K562 (cell line): Measurements from ENCODE around the gene XAB2. TPM values are rescaled to one million over a fixed set of nuclear protein-coding genes. Genes with fewer than 3 reads are reported as not detected.

ENCODE experiments used
- ATAC-seq: fragments of 200-7000 bp; cut with Tn5 transposase; 3 replicates; pipeline ENCODE4 v1.9.1; 2020; ENCODE audit warnings: moderate library complexity
- BruUV-seq: library from RNA; stranded (reverse); fragments of 400-500 nt; replicated peaks from 2 replicates; lab custom pipeline; 2021; lab: Mats Ljungman, UMichigan
- CTCF ChIA-PET: fragments of 300-600 bp; formaldehyde crosslinking; extraction: SDS; loops from one replicate; lab custom pipeline; 2021; ENCODE audit warnings: low intra/inter-chr PET ratio; lab: Yijun Ruan, JAX
- POLR2A ChIA-PET: fragments of 300-600, 350-650 bp; sonication (Branson Sonifier 250); formaldehyde crosslinking; extraction: SDS; loops from one replicate; lab custom pipeline; 2021; ENCODE audit warnings: antibody characterized with exemption, inconsistent platforms; lab: Yijun Ruan, JAX
- DNase-seq, 4 experiments: peaks; one replicate each; pipeline versions ENCODE4 v3.0.0 to v3.0.0-alpha.2; 2011 to 2018; ENCODE audit warnings: low spot score in 3 of 4, mixed read lengths in 3 of 4; ENCODE audit errors: extremely low read depth in 1 of 4
- FAIRE-seq: peaks from 2 replicates; lab custom pipeline; 2011; peaks lifted over from hg19 to GRCh38; lab: Jason Lieb, UNC
- H2AFZ ChIP-seq: 2 replicates; pipeline ENCODE4 v1.6.0; 2011; ENCODE audit warnings: low read depth, low read length, control low read depth, inconsistent platforms
- H3K27ac ChIP-seq: fragments of 200-600 bp; 3 replicates; pipeline ENCODE4 v1.8.0; 2011; ENCODE audit warnings: low read depth, mild to moderate bottlenecking, control low read depth, inconsistent platforms, low read length, moderate library complexity, mixed read lengths; ENCODE audit errors: extremely low read depth
- H3K27me3 ChIP-seq, 2 experiments: fragments of 300-600 bp in 1 of 2; 2 replicates in 1 of 2; 3 replicates in 1 of 2; pipeline versions ENCODE4 v1.6.0 to v1.8.0; 2011; ENCODE audit warnings: inconsistent platforms in 2 of 2, low read length in 2 of 2, mild to moderate bottlenecking in 1 of 2, mixed read lengths in 1 of 2, moderate library complexity in 1 of 2; ENCODE audit not compliant: control insufficient read depth in 2 of 2, insufficient read depth in 2 of 2
- H3K36me3 ChIP-seq: fragments of 300-600 bp; 3 replicates; pipeline ENCODE4 v1.8.0; 2011; ENCODE audit warnings: mild to moderate bottlenecking, low read length, inconsistent platforms; ENCODE audit not compliant: control insufficient read depth, insufficient read depth
- H3K4me1 ChIP-seq, 2 experiments: fragments of 200-600 bp in 1 of 2; replicated peaks in 1 of 2; 2 replicates in 1 of 2; 3 replicates in 1 of 2; pipeline versions ENCODE4 v1.5.1 to v1.8.0; 2011; ENCODE audit warnings: inconsistent platforms in 2 of 2, low read length in 2 of 2, mild to moderate bottlenecking in 1 of 2, mixed read lengths in 1 of 2, moderate library complexity in 1 of 2; ENCODE audit not compliant: control insufficient read depth in 2 of 2, insufficient read depth in 2 of 2
- H3K4me2 ChIP-seq: 2 replicates; pipeline ENCODE4 v1.6.1; 2011; ENCODE audit warnings: low read length, control low read depth, inconsistent platforms, mixed read lengths; ENCODE audit not compliant: insufficient read depth
- H3K4me3 ChIP-seq: fragments of 200-600 bp; sonication (generic), shearing (Covaris generic); 2 replicates; pipeline ENCODE4 v1.5.1; 2016; ENCODE audit warnings: control low read depth, inconsistent platforms
- H3K79me2 ChIP-seq: fragments of 200-600 bp; 3 replicates; pipeline ENCODE4 v1.8.0; 2011; ENCODE audit warnings: low read length, inconsistent platforms; ENCODE audit not compliant: control insufficient read depth, insufficient read depth
- H3K9ac ChIP-seq, 2 experiments: 2 replicates each; pipeline versions ENCODE4 v1.6.0 to v1.6.1; 2011; ENCODE audit warnings: low read depth in 2 of 2, low read length in 2 of 2, control low read depth in 1 of 2, inconsistent platforms in 1 of 2, mild to moderate bottlenecking in 1 of 2, mixed read lengths in 1 of 2; ENCODE audit not compliant: insufficient read depth in 1 of 2
- H3K9me1 ChIP-seq: one replicate; pipeline ENCODE4 v1.6.0; 2011; ENCODE audit warnings: inconsistent platforms, mild to moderate bottlenecking, low read length, moderate library complexity; ENCODE audit not compliant: control insufficient read depth, insufficient read depth
- H3K9me3 ChIP-seq: replicated peaks from 2 replicates; pipeline ENCODE4 v1.5.1; 2011; ENCODE audit warnings: low read depth, low read length, inconsistent platforms; ENCODE audit not compliant: control insufficient read depth, insufficient read depth
- H4K20me1 ChIP-seq: replicated peaks from 2 replicates; pipeline ENCODE4 v1.6.1; 2011; ENCODE audit warnings: low read length, inconsistent platforms, mixed read lengths; ENCODE audit not compliant: control insufficient read depth, insufficient read depth
- HDAC1 ChIP-seq, 2 experiments: fragments of 450-650 bp; IDR thresholded peaks; 2 replicates each; pipeline ENCODE4 v1.6.1; 2016 to 2017; ENCODE audit warnings: inconsistent platforms in 1 of 2, mild to moderate bottlenecking in 1 of 2, moderate library complexity in 1 of 2
- KDM1A ChIP-seq, 2 experiments: fragments of 450-650 bp; IDR thresholded peaks; 2 replicates each; pipeline ENCODE4 v1.6.1; 2016; ENCODE audit warnings: mild to moderate bottlenecking in 2 of 2
- WGBS: fragments of 100-300 bp; shearing (Covaris generic); methylation state at CpG from one replicate; pipeline ENCODE4 v1.1.6; 2016; ENCODE audit warnings: low coverage, mixed read lengths; ENCODE audit not compliant: insufficient coverage; ENCODE audit errors: missing lambda C conversion rate; 5-methylcytosine and 5-hydroxymethylcytosine counted together
- in situ Hi-C: fragments of 300-500 bp; cut with MboI; formaldehyde crosslinking; loops from 4 replicates; pipeline ENCODE4 v1.15.0; 2018; ENCODE audit warnings: inconsistent platforms, mixed read lengths
- intact Hi-C: fragments of 100-400 bp; cut with micrococcal nuclease; formaldehyde crosslinking; loops from 2 replicates; pipeline ENCODE4 v1.14.2; 2022
- polyA plus RNA-seq, 8 experiments: library from polyadenylated mRNA; depleted of rRNA in 4 of 8; stranded (reverse) in 5 of 8; unstranded in 3 of 8; fragments of >200 nt; fragmentation: Nextera tagmentation in 2 of 8; fragmentation: Illumina TruSeq in 1 of 8; extraction: Ambion mirVana in 2 of 8; extraction: Trizol in 1 of 8; gene quantifications; 2 replicates each; pipeline versions ENCODE4 v1.2.1 to v1.2.3, GENCODE V29; 2011 to 2014; ENCODE audit warnings: inconsistent platforms in 1 of 8, missing spikeins in 1 of 8
- total RNA-seq, 7 experiments: library from RNA; depleted of rRNA in 6 of 7; stranded (reverse); fragments of >200 nt in 6 of 7; fragmentation: Illumina TruSeq in 2 of 7; extraction: Trizol in 2 of 7; gene quantifications; 2 replicates each; pipeline versions ENCODE4 v1.2.1 to v1.2.3, GENCODE V29; 2011 to 2021; ENCODE audit warnings: low replicate concordance in 1 of 7
- TF ChIP-seq, protein P1 (sequence below): fragments of 450-650 bp; IDR thresholded peaks from 2 replicates; pipeline ENCODE4 v1.6.1; 2016; ENCODE audit warnings: low read depth

XAB2 gene
- total and polyA plus RNA-seq, 9 of the 15 experiments (the other 6 are each of a cell fraction or from before 2014, with no cell fraction given), result 0.21 to 58.3 (median 20.0) TPM

DNA sequence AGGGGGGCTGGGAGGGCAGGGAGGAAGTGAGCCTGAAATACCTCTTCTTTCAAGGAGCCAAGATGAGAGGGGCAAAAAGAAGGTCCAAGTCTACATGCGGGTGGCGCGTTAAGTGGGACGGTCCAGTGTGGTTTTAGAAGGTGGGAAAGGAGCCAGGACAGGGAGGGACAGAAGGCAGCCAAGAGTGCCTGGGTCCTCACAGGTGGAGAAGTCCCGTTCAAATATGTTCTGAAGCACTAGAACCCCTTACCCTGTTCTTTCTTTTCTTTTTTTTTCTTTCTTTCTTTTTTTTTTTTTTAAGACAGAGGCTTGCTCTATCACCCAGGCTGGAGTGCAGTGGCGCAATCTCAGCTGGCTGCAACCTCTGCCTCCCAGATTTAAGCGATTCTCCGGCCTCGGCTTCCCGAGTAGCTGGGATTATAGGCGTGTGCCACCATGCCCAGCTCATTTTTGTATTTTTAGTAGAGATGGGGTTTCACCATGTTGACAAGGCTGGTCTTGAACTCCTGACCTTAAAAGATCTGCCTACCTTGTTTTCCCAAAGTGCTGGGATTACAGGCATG lies 26.3 kb downstream of the XAB2 start:
- BruUV-seq, result no TSS peak
- Histone ChIP-seq H3K9ac (no peak overlapping the region), H3K4me1 (peaks cover 2 to 31% of the 10 kb centered on the region in 2 experiments; a peak in 4 of 5 replicates), H3K4me2 (no peak overlapping the region), H3K4me3 (no peak overlapping the region), H3K9me3 (no peaks in the 10 kb centered on the region), H3K36me3 (no peaks in the 10 kb centered on the region), H2AFZ (no peak overlapping the region), H4K20me1 (peaks cover 6% of the 10 kb centered on the region; the same call in 1 of the 2 replicates), H3K9me1 (no peaks in the 10 kb centered on the region), H3K79me2 (no peaks in the 10 kb centered on the region), H3K27me3 (peaks cover 1 to 4% of the 10 kb centered on the region in 2 experiments; a peak in 2 of 5 replicates), H3K27ac (no peak overlapping the region)
- ATAC-seq (no peak), DNase-seq (no peak), FAIRE-seq (no peak)
- intact Hi-C loops (no loop called here), in situ Hi-C loops (no loop called here)
- ChIA-PET CTCF (no interaction called here), POLR2A (no interaction called here)
- 11% methylated on average over 10 of the region's 11 CpGs for WGBS
- TF ChIP-seq KDM1A (IDR thresholded peaks at IDR 0.05) (peak; percentile 80 to 88), HDAC1 (IDR thresholded peaks at IDR 0.05) (0 out of 4 replicates have a peak, but pooled peaks of 1 of the 2 experiments have one; percentile 22)
- TF ChIP-seq, protein P1, sequence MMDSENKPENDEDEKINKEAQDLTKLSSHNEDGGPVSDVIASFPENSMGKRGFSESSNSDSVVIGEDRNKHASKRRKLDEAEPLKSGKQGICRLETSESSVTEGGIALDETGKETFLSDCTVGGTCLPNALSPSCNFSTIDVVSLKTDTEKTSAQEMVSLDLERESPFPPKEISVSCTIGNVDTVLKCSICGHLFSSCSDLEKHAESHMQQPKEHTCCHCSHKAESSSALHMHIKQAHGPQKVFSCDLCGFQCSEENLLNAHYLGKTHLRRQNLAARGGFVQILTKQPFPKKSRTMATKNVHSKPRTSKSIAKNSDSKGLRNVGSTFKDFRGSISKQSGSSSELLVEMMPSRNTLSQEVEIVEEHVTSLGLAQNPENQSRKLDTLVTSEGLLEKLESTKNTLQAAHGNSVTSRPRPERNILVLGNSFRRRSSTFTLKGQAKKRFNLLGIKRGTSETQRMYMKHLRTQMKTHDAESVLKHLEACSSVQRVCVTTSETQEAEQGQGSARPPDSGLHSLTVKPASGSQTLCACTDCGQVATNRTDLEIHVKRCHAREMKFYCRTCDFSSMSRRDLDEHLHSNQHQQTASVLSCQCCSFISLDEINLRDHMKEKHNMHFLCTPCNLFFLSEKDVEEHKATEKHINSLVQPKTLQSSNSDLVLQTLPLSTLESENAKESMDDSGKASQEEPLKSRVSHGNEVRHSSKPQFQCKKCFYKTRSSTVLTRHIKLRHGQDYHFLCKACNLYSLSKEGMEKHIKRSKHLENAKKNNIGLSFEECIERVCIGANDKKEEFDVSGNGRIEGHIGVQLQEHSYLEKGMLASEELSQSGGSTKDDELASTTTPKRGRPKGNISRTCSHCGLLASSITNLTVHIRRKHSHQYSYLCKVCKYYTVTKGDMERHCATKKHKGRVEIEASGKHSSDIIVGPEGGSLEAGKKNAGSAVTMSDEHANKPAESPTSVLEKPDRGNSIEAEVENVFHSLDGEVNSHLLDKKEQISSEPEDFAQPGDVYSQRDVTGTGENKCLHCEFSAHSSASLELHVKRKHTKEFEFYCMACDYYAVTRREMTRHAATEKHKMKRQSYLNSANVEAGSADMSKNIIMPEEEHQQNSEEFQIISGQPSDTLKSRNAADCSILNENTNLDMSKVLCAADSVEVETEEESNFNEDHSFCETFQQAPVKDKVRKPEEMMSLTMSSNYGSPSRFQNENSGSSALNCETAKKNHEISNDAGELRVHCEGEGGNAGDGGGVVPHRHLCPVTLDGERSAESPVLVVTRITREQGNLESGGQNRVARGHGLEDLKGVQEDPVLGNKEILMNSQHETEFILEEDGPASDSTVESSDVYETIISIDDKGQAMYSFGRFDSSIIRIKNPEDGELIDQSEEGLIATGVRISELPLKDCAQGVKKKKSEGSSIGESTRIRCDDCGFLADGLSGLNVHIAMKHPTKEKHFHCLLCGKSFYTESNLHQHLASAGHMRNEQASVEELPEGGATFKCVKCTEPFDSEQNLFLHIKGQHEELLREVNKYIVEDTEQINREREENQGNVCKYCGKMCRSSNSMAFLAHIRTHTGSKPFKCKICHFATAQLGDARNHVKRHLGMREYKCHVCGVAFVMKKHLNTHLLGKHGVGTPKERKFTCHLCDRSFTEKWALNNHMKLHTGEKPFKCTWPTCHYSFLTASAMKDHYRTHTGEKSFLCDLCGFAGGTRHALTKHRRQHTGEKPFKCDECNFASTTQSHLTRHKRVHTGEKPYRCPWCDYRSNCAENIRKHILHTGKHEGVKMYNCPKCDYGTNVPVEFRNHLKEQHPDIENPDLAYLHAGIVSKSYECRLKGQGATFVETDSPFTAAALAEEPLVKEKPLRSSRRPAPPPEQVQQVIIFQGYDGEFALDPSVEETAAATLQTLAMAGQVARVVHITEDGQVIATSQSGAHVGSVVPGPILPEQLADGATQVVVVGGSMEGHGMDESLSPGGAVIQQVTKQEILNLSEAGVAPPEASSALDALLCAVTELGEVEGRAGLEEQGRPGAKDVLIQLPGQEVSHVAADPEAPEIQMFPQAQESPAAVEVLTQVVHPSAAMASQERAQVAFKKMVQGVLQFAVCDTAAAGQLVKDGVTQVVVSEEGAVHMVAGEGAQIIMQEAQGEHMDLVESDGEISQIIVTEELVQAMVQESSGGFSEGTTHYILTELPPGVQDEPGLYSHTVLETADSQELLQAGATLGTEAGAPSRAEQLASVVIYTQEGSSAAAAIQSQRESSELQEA, result no peak
